Measurements from ENCODE around the gene MBD3L2.
"Not testable (repeated sequence)": the region's sequence is repeated elsewhere in the genome, so short reads cannot be mapped to it uniquely, and the experiment has no call there.

MBD3L2 gene

GRCh38 chr19:7049021-7049420 is at the start of gene MBD3L2:
MBD3L2 (plus strand) TSS chr19:7049321; CDS start chr19:7049374, 53 bp downstream.
- not testable (repeated sequence) for DNase-seq (ENCODE audit: low read depth in 1 of 2, low spot score in 1 of 2)

GRCh38 chr19:6999933-7000332 is 49.2 kb upstream of the MBD3L2 start:
- DNase-seq (ENCODE audit: low read depth in 1 of 2, low spot score in 1 of 2), result no peak

- no peak for DNase-seq (ENCODE audit: low read depth in 1 of 2, low spot score in 1 of 2)
Observed at GRCh38 chr19:7000333-7000732, 48.8 kb upstream of the MBD3L2 start.

- no peak for DNase-seq (ENCODE audit: low read depth in 1 of 2, low spot score in 1 of 2)
Observed at GRCh38 chr19:7000816-7001215, 48.3 kb upstream of the MBD3L2 start.

GRCh38 chr19:7004313-7004931 is 44.7 kb upstream of the MBD3L2 start:
- DNase-seq (ENCODE audit: low read depth in 1 of 2, low spot score in 1 of 2), result no peak

- no peak for DNase-seq (ENCODE audit: low read depth in 1 of 2, low spot score in 1 of 2)
Observed at GRCh38 chr19:7006135-7006704, 42.9 kb upstream of the MBD3L2 start.

- DNase-seq (ENCODE audit: low read depth in 1 of 2, low spot score in 1 of 2), result no peak
Observed at GRCh38 chr19:7007859-7008258, 41.3 kb upstream of the MBD3L2 start.

- DNase-seq (ENCODE audit: low read depth in 1 of 2, low spot score in 1 of 2), result peak in 1 of 2 donors; percentile 26
Observed at GRCh38 chr19:7010722-7011593, 38.2 kb upstream of the MBD3L2 start.

- DNase-seq (ENCODE audit: low read depth in 1 of 2, low spot score in 1 of 2), result no peak
Observed at GRCh38 chr19:7013678-7014077, 35.4 kb upstream of the MBD3L2 start.

- DNase-seq (ENCODE audit: low read depth in 1 of 2, low spot score in 1 of 2), result no peak
Observed at GRCh38 chr19:7018828-7019227, 30.3 kb upstream of the MBD3L2 start.

GRCh38 chr19:7021331-7021730 is 27.8 kb upstream of the MBD3L2 start, which contains the start of gene MBD3L2B:
MBD3L2B (minus strand) TSS chr19:7021431; CDS start chr19:7021397, 34 bp downstream.
- not testable (repeated sequence) for DNase-seq (ENCODE audit: low read depth in 1 of 2, low spot score in 1 of 2)

- not testable (repeated sequence) for DNase-seq (ENCODE audit: low read depth in 1 of 2, low spot score in 1 of 2)
Observed at GRCh38 chr19:7028790-7029189, 20.3 kb upstream of the MBD3L2 start.

- not testable (repeated sequence) for DNase-seq (ENCODE audit: low read depth in 1 of 2, low spot score in 1 of 2)
Observed at GRCh38 chr19:7030278-7030677, 18.8 kb upstream of the MBD3L2 start, which contains the start of gene MBD3L5. MBD3L5 (plus strand) TSS chr19:7030578; CDS start chr19:7030612, 34 bp downstream.

- DNase-seq (ENCODE audit: low read depth in 1 of 2, low spot score in 1 of 2), result not testable (repeated sequence)
Observed at GRCh38 chr19:7040079-7040478, 9.0 kb upstream of the MBD3L2 start, which contains the start of gene MBD3L4. MBD3L4 (minus strand) TSS chr19:7040179; CDS start chr19:7040144, 35 bp downstream.

- not testable (repeated sequence) for DNase-seq (ENCODE audit: low read depth in 1 of 2, low spot score in 1 of 2)
Observed at GRCh38 chr19:7041563-7041962, 7.6 kb upstream of the MBD3L2 start.

GRCh38 chr19:7051421-7051820 is 2.3 kb downstream of the MBD3L2 start:
- not testable (repeated sequence) for DNase-seq (ENCODE audit: low read depth in 1 of 2, low spot score in 1 of 2)

GRCh38 chr19:7052896-7053295 is 3.8 kb downstream of the MBD3L2 start:
- DNase-seq (ENCODE audit: low read depth in 1 of 2, low spot score in 1 of 2), result not testable (repeated sequence)

GRCh38 chr19:7054635-7055368 is 5.7 kb downstream of the MBD3L2 start:
- DNase-seq (ENCODE audit: low read depth in 1 of 2, low spot score in 1 of 2), result not testable (repeated sequence)

- DNase-seq (ENCODE audit: low read depth in 1 of 2, low spot score in 1 of 2), result not testable (repeated sequence)
Observed at GRCh38 chr19:7055679-7056078, 6.6 kb downstream of the MBD3L2 start.

GRCh38 chr19:7056371-7056770 is 7.2 kb downstream of the MBD3L2 start:
- not testable (repeated sequence) for DNase-seq (ENCODE audit: low read depth in 1 of 2, low spot score in 1 of 2)

- not testable (repeated sequence) for DNase-seq (ENCODE audit: low read depth in 1 of 2, low spot score in 1 of 2)
Observed at GRCh38 chr19:7058576-7058975, 9.5 kb downstream of the MBD3L2 start, which contains the start of gene MBD3L3. MBD3L3 (minus strand) TSS chr19:7058676; CDS start chr19:7058605, 71 bp downstream.

All from activated CD4-positive, alpha-beta T cell treated with anti-CD3 and anti-CD28 coated beads, Interleukin-2, amount 50 U/mL, for 24 hours (primary cell).